ENCODE data around the gene RYR2. TPM values are rescaled to one million over a fixed set of nuclear protein-coding genes. Genes with fewer than 3 reads are reported as not detected.

RYR2 gene
- total RNA-seq, 1 experiment from 2014 or later, result 0.90 TPM

GRCh38 chr1:237712586-237713157 lies 670.7 kb downstream of the RYR2 start:
- CTCF ChIA-PET, result no interaction called here
- intact Hi-C loops (cut with micrococcal nuclease; ENCODE audit: unreplicated experiment), result no loop called here
- Mint-ChIP-seq H3K9me3 (ENCODE audit: low read depth, unreplicated experiment) (no peaks in the 10 kb centered on the region), H3K27me3 (ENCODE audit: unreplicated experiment) (no peaks in the 10 kb centered on the region), H3K4me3 (ENCODE audit: low read depth, unreplicated experiment) (no peak overlapping the region), H3K36me3 (ENCODE audit: insufficient read depth, unreplicated experiment) (no peaks in the 10 kb centered on the region), H3K27ac (ENCODE audit: unreplicated experiment) (no peak overlapping the region), H3K4me1 (ENCODE audit: low read depth, unreplicated experiment) (peaks cover 13% of the 10 kb centered on the region)
- no peak for DNase-seq
- no peak for TF ChIP-seq CTCF (IDR thresholded peaks at IDR 0.05; ENCODE audit: unreplicated experiment)
- no TSS peak for BruUV-seq (replicated peaks)

- intact Hi-C loops (cut with micrococcal nuclease; ENCODE audit: unreplicated experiment), result no loop called here
- H3K4me3 Mint-ChIP-seq (ENCODE audit: low read depth, unreplicated experiment), result no peak overlapping the region
- no peak for DNase-seq
- H3K27ac Mint-ChIP-seq (ENCODE audit: unreplicated experiment), result no peak overlapping the region
- H3K9me3 Mint-ChIP-seq (ENCODE audit: low read depth, unreplicated experiment), result no peaks in the 10 kb centered on the region
- H3K36me3 Mint-ChIP-seq (ENCODE audit: insufficient read depth, unreplicated experiment), result no peaks in the 10 kb centered on the region
- no peaks in the 10 kb centered on the region for H3K27me3 Mint-ChIP-seq (ENCODE audit: unreplicated experiment)
- H3K4me1 Mint-ChIP-seq (ENCODE audit: low read depth, unreplicated experiment), result peaks cover 13% of the 10 kb centered on the region
- no TSS peak for BruUV-seq (replicated peaks)
- TF ChIP-seq CTCF (IDR thresholded peaks at IDR 0.05; ENCODE audit: unreplicated experiment), result no peak
- CTCF ChIA-PET, result interaction anchor here (0.6 to 0.7 kb wide), 2 partner anchors 9 to 1789 kb away, joined by 3 read pairs; no protein-coding TSS in a partner anchor
Measured at GRCh38 chr1:237713916-237714315, 671.9 kb downstream of the RYR2 start.

GRCh38 chr1:237717106-237717505 lies 675.1 kb downstream of the RYR2 start:
- Mint-ChIP-seq H3K4me1 (ENCODE audit: low read depth, unreplicated experiment) (peaks cover 13% of the 10 kb centered on the region), H3K36me3 (ENCODE audit: insufficient read depth, unreplicated experiment) (no peaks in the 10 kb centered on the region), H3K4me3 (ENCODE audit: low read depth, unreplicated experiment) (no peak overlapping the region), H3K9me3 (ENCODE audit: low read depth, unreplicated experiment) (peaks cover 3% of the 10 kb centered on the region), H3K27me3 (ENCODE audit: unreplicated experiment) (no peaks in the 10 kb centered on the region), H3K27ac (ENCODE audit: unreplicated experiment) (no peak overlapping the region)
- intact Hi-C loops (cut with micrococcal nuclease; ENCODE audit: unreplicated experiment), result no loop called here
- peak; percentile 9 for DNase-seq
- CTCF ChIA-PET, result no interaction called here
- no TSS peak for BruUV-seq (replicated peaks)
- no peak for TF ChIP-seq CTCF (IDR thresholded peaks at IDR 0.05; ENCODE audit: unreplicated experiment)

GRCh38 chr1:237730826-237731350 lies 688.9 kb downstream of the RYR2 start:
- CTCF ChIA-PET, result no interaction called here
- Mint-ChIP-seq H3K4me3 (ENCODE audit: low read depth, unreplicated experiment) (no peak overlapping the region), H3K27ac (ENCODE audit: unreplicated experiment) (no peak overlapping the region), H3K27me3 (ENCODE audit: unreplicated experiment) (no peaks in the 10 kb centered on the region), H3K36me3 (ENCODE audit: insufficient read depth, unreplicated experiment) (no peaks in the 10 kb centered on the region), H3K4me1 (ENCODE audit: low read depth, unreplicated experiment) (peaks cover 1% of the 10 kb centered on the region), H3K9me3 (ENCODE audit: low read depth, unreplicated experiment) (peaks cover 3% of the 10 kb centered on the region)
- TF ChIP-seq CTCF (IDR thresholded peaks at IDR 0.05; ENCODE audit: unreplicated experiment), result no peak
- DNase-seq, result no peak
- BruUV-seq (replicated peaks), result no TSS peak
- intact Hi-C loops (cut with micrococcal nuclease; ENCODE audit: unreplicated experiment), result no loop called here

Measured in Calu3 (cell line).